ENCODE results near the gene PEAR1.
A peak's percentile ranks its signal among the peaks of the same experiment; 100 is the strongest.
"Not testable (repeated sequence)": the region's sequence is repeated elsewhere in the genome, so short reads cannot be mapped to it uniquely, and the experiment has no call there.

Gene PEAR1

GRCh38 chr1:156922986-156923669, 29.6 kb downstream of the PEAR1 start:
- DNase-seq (ENCODE audit: low read depth in 2 of 2) = no peak

GRCh38 chr1:156923670-156924477, 30.4 kb downstream of the PEAR1 start:
- DNase-seq (ENCODE audit: low read depth in 2 of 2) = no peak

- DNase-seq (ENCODE audit: low read depth in 2 of 2) = no peak
Measured at GRCh38 chr1:156924478-156925153, 31.1 kb downstream of the PEAR1 start.

GRCh38 chr1:156925154-156926010, 31.9 kb downstream of the PEAR1 start:
- DNase-seq (ENCODE audit: low read depth in 2 of 2) = no peak

- peak; percentile 35 to 44 for DNase-seq (ENCODE audit: low read depth in 2 of 2)
Measured at GRCh38 chr1:156926175-156926574, 32.7 kb downstream of the PEAR1 start.

- not testable (repeated sequence) for DNase-seq (ENCODE audit: low read depth in 2 of 2)
Measured at GRCh38 chr1:156926695-156927094, 33.2 kb downstream of the PEAR1 start.

GRCh38 chr1:156927215-156928042, 33.9 kb downstream of the PEAR1 start:
- peak; percentile 64 to 72 for DNase-seq (ENCODE audit: low read depth in 2 of 2)

GRCh38 chr1:156928043-156928602, 34.6 kb downstream of the PEAR1 start:
- no peak for DNase-seq (ENCODE audit: low read depth in 2 of 2)

GRCh38 chr1:156929596-156930238, 36.2 kb downstream of the PEAR1 start:
- DNase-seq (ENCODE audit: low read depth in 2 of 2) = no peak

GRCh38 chr1:156930483-156930882, 37.0 kb downstream of the PEAR1 start:
- DNase-seq (ENCODE audit: low read depth in 2 of 2) = no peak

- DNase-seq (ENCODE audit: low read depth in 2 of 2) = no peak
Measured at GRCh38 chr1:156931211-156931952, 37.9 kb downstream of the PEAR1 start.

- DNase-seq (ENCODE audit: low read depth in 2 of 2) = no peak
Measured at GRCh38 chr1:156931974-156932710, 38.6 kb downstream of the PEAR1 start.

- DNase-seq (ENCODE audit: low read depth in 2 of 2) = no peak
Measured at GRCh38 chr1:156933136-156933535, 39.6 kb downstream of the PEAR1 start.

- no peak for DNase-seq (ENCODE audit: low read depth in 2 of 2)
Measured at GRCh38 chr1:156935505-156936128, 42.1 kb downstream of the PEAR1 start.

- no peak for DNase-seq (ENCODE audit: low read depth in 2 of 2)
Measured at GRCh38 chr1:156936191-156936590, 42.7 kb downstream of the PEAR1 start.

GRCh38 chr1:156936721-156937220, 43.3 kb downstream of the PEAR1 start:
- no peak for DNase-seq (ENCODE audit: low read depth in 2 of 2)

GRCh38 chr1:156937883-156938282, 44.4 kb downstream of the PEAR1 start:
- DNase-seq (ENCODE audit: low read depth in 2 of 2) = no peak

GRCh38 chr1:156938813-156939212, 45.3 kb downstream of the PEAR1 start:
- no peak for DNase-seq (ENCODE audit: low read depth in 2 of 2)
